Measurements from ENCODE around the gene PRKAG2.

The PRKAG2 gene

DNA sequence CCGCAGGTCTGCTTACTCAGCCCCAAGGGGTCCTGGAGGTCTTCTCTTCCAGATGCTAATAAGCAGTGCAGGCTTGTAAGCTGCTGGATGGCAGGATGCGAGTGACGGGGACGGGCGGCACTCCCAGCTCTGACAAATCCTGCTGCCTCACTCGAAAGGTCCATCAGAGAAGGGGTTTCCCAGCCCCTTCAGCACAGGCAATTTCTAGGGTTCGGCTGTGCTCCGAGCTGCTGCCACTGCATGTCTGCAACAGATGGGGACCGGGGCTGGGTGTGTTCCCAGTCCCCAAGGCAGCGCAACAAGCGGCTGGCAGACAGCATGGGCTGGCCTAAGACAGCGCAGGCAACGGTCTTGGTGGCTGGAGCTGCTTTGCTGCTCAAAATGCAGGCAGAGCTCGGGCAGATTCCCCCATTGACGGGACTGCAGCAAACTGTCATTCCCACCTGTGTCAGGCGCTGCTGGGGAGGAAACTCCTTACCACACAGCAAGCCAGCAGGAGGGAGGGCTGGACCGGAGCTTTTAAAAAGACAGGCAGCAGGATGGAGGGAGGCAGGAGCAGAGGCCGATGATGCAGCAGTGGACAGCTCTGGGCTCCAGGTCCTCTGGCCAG lies 62.4 kb downstream of the PRKAG2 start:
- DNase-seq = peak; percentile 66

DNA sequence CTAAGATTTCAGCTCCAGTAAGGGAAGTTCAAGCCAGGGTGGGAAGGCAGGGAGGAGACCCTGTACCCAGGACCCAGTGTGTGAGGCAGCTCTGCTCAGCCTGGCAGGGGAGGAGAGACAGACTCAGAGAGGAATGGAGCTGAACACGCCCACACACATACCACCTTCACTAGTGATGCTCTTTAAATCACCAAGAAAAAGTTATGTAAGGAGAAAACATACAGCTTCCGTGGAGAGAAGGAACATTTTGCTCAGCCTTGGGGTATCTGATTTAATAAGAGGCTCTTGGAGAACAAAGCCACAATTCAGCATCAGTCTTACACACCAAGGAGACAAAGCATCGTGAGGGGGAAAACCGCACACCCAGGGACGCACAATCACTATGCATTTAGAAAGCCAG lies 62.9 kb downstream of the PRKAG2 start:
- DNase-seq = no peak

DNA sequence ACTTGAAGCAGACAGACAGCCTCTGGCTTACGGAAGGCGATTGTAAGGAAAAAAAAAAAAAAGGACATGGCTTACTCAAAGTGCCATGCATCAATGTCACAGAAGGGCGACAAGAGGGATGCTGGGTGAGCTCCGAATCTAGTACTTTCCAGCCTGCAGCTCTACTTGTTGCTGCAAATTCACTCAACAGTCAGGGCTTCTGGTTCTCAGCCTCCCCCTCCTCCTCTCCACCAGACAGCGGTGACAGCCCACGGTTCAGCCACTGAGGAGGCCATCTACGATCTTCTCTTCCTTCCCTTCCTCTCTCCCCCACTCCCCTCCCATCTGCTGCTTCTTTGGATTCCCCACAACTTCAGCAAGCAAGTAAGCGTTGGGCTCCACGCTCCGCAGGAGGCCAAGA lies 63.5 kb downstream of the PRKAG2 start:
- no peak for DNase-seq

DNA sequence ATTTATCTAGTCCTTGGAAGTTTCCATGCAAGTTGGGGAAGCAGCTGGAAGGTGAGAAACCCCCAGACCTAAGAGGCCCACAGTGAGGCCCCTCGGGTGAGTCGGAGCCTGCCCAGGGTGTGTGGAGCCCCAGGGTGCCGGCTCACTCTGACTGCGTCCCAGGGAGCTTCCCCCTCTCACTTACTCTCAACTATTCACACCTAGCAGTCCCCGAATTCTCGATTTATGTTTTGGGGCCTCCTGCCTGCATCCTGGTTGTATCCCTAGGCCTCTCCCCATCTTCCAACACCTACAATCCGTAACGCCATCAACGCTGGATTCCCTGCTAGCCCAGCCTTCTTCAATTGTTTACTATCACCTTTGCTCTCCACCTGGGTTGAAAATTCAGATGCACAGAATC lies 63.9 kb downstream of the PRKAG2 start:
- no peak for DNase-seq

DNA sequence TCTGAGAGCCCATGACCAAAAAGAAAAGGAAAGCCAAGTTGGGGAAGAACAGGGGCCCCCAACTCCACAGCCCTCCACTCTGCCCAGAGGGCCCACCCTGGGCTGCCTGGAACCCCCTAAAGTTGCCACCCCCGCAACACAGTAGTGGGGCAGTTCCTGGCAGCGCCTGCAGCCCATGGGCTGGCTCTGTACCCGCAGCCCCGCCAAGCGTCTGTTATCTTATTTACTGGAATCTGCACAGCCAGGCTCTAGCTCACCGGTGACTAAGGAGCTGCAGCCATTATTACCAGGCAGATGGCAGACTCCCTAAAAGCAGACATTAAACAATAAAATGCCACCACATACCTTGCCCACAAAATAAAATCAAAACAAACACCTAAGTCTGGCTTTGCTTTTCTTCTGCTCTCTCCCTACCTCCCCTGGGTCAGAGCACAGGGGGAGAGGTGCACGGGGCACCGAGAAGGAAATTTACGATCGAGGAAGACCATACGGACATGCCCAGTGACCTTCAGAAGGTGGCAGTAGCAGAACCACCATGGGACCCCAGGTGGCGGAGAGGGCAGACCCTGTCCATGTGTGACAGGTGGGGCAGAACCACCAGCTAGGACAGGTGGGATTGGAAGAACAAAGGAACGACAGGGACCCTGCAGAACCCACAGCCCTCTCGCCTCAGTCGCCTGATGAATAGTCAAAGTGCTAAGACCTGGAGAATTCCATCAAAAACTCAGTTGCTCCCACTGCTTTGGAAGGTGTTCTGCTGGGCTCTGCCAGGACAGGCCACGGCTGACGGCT lies 66.3 kb downstream of the PRKAG2 start:
- DNase-seq = peak; percentile 22

DNA sequence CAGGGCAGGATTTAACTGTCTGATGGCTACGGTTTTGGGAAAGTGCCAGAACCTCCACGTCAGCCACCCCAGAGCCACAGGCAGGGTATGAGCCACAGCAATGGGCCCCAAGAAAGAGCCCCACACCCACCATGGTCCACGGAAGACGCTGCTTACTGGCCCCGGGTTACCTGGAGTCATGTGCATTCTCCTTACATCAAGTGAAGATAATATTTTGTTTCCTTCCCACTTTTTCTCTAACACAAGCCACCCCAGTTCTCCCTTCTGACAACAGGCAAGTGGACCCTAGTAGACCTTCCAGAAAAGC lies 67.1 kb downstream of the PRKAG2 start:
- DNase-seq = no peak

DNA sequence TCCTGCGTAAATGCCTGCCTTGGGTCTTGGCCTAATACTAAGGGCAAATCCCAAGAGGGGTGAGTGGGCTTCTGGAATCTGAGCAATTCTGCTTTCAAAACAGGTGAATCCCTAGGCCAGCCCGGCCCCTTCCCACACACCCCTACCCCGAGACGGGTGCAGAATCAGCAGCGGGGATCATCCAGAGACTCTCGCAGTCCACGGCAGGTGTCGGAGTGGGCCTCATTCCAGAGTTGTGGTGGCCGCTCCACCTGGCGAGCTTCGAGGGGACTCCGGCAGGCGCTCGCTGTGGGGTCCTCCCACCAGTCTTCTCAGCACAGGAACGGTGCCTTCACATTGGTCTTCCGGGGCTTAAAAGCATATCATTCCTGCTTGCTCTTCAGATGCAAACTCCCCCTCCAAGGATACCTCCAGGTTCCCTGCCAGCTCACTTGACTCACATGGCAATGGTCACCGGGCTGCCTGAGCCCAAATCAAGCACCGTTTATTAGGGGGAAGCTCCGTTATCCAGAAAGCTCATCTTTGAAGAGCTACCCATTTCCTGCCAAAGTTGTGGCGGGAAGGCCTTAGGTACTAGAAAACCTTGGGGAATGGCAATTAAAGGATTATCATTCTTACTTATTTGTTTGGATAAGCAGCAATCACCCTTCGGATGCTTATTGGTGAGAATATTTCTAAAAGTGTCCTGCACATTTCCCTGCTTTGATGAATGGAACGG lies 67.6 kb downstream of the PRKAG2 start:
- DNase-seq = no peak

DNA sequence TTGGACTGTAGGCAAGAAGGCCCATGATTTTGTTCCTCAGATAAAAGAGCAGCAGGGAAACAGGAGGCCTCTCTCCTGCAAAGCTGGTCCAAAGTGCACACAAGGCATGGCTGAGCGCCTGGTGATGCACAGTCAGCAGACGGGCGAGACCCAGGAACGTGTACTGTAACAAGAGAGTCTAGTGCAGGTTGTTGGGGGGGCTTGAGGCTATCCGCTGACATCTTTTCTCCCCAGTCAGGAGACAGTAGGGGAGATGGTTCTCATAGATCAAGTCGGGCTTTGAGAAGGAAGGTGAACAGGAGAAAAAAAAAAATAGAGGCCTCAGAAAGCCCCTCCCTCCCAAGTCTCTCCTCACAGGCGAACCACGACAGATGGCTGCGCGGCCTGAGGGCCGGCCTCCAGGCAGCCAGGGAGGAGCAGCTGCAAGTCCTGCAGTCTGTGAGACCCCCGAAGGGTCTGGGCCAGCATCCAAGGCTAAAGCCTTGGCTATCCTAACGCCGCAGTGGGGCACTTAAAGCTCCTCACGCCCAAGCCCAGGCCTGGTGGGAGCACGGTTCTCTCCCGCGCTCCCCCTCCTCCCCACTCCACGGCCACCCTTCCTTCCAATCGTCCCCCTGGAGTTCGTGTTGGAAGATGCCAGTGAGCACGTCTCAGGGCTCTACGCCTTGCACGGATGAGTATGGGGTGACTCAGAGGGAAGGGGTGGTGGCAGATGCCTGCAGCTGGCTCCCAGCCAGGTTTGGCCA lies 68.3 kb downstream of the PRKAG2 start:
- DNase-seq = peak; percentile 61

DNA sequence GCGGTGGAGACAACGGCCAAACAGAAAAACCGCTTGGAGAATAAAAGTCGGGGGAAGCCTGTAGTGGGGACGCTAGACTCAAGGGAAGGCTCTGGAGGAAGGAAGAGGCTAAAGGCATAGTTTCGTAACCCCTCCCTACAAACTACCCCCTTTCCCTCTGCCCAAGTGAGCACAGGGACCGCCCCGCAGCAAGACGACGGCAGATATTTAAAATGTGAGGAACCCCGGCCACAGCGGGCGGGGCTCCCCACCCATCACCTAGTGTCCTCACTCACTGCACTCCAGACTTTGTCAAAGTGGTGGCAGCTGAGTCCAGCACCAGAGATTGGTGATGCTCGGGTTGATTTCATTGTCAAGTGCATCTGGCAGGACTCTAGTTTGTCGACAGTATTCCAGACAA lies 69.1 kb downstream of the PRKAG2 start:
- DNase-seq = no peak

DNA sequence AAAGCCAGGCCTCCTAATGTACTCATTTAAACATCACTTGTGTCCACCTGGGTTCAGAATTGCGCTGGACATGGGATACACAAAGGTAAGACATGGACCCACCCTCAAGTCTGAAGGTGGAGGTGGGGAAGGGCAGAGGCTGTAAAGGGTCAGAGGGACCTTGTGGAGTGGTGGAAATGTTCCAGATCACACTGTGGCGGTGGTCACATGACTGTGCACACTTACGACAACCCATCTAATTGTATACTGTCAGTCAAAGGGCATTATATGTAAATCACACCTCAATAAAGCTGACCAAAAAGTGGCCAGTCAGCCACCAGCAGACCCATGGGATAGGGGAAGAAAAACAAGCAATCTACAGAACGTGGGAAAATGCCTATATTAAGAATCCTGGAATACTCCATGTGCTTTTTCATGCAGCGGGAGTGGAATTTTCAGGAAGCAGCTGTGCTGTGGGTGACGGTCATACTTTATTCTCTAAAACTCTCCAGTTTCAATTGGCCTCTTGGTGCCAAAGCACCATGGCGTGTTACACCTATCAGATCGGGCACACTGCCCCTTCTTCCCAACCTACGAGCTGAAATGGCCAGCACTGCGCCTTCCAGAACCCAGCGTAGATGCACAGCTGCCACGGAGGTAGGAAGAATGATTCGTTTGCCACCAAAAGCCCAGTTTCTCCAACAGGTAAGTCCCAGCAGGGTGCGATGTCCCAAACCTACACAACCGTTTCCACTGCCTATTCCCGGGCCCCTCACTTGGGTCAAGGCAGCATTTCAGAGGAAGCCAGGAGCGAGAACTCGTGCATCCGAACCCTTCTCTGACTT lies 69.8 kb downstream of the PRKAG2 start:
- no peak for DNase-seq

DNA sequence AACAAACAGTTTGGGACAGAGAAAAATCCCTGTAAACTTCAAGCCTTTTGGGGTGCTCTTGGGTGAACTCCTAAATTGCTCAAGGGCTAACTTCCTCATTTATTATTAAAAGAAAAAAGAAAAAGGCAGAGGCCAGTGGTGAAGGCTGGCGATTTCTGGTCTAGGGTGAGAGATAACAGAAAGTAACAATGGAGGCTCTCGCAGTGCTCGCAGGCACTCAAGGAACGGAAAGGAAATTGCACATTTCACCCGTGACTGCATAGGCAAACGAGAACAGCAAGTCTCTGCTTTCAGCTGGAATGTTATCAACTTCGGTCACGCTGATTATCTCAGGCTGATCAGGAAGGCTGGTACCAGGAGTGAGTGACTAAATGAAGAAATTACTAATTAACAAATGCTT lies 70.7 kb downstream of the PRKAG2 start:
- DNase-seq = no peak

DNA sequence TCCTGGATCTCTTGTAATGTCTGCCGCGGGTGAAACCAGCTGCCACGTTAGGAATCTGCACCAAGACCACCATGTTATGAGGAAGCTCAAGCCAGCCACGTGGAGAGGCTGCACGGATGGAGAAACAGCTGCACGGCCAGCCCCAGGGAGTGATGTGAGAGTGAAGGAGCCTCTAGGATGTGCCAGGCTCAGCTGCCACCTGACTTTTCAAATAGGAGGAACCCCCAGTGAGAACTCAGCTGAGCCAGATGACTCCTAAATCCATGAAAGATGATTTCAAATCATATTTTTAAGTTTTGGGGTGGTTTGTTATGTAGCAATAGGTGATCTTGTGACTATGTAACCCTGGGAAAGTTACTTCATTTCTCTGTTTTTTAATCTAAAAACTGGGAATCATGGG lies 71.7 kb downstream of the PRKAG2 start:
- DNase-seq = no peak

DNA sequence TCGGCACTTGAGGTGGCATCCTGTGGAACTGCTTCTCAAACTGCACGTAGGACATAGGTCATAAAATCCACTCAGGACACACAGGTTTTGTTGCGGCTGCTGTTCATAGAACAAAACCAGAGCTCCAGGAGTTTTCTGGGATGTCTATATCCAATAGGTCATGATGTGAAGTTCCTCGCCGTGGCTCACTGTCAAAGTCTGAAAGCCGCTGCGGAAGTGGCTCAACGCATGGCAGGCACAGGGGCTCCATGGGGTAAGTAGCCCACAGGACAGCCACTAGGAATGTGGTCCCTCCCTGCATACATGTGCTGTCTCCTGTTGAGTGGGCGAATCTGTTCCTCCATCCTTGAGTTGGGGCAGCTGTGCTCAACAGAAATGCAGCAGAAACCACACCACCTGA lies 72.2 kb downstream of the PRKAG2 start:
- no peak for DNase-seq

DNA sequence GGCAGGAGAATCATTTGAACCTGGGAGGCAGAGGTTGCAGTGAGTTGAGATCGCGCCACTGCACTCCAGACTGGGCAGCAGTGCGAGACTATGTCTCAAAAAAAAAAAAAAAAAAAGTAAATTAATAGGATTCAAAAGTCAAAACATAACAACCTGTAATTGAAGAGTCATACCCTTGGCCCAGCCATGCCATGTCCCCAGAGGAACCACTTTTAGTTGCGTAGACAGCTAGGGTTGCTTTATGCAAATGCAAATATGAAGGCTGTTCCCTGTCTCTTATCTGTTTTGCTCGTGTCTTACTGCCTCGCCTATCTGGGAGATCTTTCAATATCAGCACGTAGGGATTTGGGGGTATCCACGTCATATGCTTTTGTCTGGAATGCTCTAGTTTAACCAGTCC lies 73.1 kb downstream of the PRKAG2 start:
- DNase-seq = no peak

DNA sequence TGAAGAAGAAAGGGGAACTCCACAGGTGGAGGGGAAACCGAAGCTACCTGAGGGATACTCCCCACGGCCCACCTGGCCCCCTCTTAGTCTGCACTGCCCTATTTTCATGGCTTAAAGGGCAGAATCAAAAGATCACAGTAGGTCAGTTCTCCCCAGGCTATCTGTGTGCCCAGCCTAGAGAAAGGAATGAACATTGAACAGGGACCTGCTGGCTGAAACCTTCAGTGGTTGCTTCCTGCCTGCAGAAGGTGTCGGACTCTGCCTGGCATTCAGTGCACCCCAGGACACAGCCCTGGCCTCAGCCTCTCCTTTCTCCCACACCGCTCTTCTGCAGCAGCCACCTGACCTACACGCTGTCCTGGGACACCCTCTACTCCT lies 74.5 kb downstream of the PRKAG2 start:
- DNase-seq = no peak

DNA sequence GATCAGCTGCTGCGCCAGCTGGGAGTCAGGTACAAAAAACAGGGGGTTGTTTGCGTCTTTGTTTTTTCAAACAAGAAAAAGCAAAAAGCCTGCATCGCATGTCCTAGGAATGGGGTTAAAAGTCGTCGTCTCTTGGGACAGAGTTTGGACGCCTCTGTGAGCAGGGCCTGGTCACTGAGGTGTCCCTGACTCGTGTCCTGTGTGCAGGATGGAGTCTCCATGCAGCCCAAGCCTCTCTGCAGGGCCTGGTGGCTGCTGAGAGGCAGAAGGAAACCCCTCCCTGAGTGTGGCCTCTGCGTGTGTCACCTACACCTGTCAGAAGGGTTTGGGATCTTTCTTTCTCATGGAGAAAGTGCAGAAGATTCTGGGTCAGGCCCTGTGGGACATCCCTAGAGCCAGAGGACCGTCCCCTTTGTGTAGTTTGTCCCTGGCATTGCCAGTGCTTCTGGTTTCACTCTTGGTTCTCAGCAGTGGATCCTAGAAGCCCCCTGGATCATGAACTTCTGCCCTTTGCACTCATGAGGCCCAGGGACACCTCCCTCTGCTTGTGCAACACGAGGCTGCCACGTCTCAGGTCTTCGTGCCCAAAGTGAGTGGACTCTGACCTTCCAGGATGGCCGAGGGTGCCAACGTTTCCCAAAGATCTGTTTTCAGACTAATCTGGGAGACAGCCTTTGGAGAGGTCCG lies 75.0 kb downstream of the PRKAG2 start:
- DNase-seq = no peak

DNA sequence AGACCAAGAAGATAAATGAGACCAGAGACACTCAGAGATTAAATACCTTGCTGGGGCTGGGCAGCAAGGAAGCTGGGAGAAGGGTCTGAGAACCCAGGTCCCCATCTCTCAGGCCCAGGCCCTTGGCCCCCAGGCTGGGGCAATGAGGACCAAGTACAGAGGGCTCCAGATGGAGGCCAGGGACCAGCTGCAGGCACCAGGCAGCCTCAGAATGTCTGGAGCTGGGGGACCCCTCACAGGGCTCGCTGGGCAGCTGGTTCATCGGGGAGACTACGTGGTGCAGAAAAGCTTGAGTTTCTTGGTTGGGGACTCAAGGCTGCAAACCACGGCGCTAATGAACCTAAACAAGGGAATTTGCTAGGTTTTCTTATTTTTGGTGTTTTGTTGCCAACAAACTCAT lies 75.6 kb downstream of the PRKAG2 start:
- no peak for DNase-seq

DNA sequence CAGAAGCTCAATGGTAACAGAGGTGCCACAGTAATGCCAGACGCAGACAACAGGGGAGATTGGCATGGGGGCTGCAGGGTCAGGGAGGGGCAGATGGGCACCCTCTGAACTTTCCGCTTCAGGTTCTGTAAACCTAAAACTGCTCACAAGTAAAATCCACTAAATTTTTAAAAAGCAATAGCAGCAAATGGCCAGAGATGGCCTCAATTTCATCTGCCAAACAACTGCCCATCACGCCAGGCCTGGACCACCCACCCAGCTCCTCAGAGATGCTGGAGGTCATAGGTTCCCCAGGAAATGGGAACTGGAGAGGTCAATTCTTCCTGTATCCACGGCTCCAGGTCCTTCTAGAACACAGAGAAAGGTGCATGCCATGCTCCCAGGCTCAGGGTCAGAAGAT lies 76.1 kb downstream of the PRKAG2 start:
- DNase-seq = no peak

DNA sequence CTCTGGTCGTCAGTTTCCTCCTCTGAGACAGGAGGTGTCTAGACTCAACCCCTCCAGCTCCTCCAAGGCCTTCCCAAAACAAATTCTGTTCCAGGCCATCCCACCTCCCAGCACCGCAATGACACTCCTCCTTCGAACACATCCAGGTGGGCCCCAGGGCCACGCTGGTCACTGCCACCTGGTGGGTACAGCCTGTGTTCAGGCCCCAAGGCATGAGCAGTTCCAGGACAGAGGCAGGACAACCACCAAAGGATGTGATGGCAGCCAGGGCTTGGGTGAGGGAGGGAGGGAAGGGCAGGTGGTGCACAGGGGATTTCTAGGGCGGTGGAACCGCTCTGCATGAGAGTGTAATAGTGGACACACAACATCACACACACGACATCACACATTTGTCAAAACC lies 76.5 kb downstream of the PRKAG2 start:
- no peak for DNase-seq

DNA sequence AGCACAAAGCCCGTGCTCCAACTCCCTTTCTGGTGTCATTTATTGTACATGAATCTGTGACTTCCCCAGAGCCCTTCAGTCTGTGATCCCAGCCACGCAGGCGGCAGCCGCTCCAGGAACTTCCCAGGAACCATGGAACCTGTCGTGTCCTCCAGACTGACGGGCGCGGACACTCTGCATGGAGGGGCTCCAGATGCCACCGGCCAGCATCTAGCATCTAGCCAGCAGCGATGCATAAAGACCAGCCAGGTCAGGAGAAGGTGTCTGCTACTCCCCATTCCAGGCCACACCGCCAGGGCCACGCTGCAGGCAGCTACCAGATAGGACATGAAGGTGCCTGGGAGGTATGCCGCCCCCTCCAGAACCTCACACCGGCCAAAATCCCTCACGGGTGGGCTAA lies 77.4 kb downstream of the PRKAG2 start:
- no peak for DNase-seq

DNA sequence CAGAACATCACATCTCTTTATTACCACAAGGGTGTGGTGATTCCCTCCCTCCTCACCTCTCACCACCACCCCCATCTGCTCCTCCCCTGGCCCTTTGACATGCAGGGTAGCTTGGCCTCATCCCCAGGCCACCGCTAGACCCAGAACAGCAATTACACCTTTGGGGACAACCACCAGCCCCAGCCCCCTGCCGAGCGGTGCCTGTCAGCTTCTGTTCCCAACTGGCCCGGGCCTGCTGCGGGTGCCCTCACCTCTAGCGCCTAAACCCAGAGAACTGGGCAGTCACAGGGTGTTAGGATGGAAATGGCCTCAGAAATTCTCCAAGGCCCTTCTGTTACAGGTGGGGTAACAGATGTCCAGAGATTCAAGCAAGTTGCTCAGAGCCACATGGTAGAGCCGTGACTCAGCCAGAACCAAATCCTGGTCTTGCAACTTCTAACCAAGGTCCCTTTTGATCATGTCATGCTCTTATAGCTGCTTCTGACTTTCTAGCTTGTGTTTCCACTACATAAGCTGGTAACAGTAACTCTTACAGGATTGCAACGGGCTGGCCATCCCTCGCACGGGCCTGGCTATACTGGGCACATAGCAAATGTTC lies 78.0 kb downstream of the PRKAG2 start:
- no peak for DNase-seq
